ENCODE measurements around the gene RYR3.

Gene RYR3

DNA sequence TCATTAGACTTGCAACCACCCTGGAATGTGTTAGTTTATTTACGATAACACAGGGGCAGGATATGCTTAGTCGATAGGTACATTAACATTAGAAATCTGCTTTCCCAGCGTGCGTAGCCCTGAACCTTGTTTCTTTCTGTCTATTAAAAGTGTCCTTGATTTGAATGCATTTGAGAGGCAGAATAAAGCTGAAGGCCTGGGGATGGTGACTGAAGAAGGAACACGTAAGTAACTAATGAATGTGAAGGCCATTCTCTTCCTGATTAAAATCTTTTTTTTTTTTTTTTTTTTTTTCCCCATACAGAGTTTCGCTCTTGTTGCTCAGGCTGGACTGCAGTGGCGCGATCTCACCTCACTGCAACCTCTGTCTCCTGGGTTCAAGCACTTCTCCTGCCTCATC, 514.7 kb downstream of the RYR3 start:
- Histone ChIP-seq H3K4me3 (ENCODE audit: low read length) (no peak overlapping the region), H3K27me3 (ENCODE audit: control insufficient read depth, low read length) (0 out of 2 replicates have a peak, but pooled peaks cover 6% of the 10 kb centered on the region), H4K20me1 (ENCODE audit: control insufficient read depth, insufficient read depth, low read depth, low read length) (no peaks in the 10 kb centered on the region), H3F3A (ENCODE audit: control insufficient read depth, insufficient read depth) (no peaks in the 10 kb centered on the region), H3K9me2 (replicated peaks; ENCODE audit: control insufficient read depth, low read length) (no peaks in the 10 kb centered on the region), H3K9me3 (ENCODE audit: control insufficient read depth, insufficient read depth, low read length) (no peaks in the 10 kb centered on the region), H3K27ac (ENCODE audit: low read depth, low read length) (no peak overlapping the region), H3K4me2 (ENCODE audit: low read length) (no peak overlapping the region), H3K79me2 (ENCODE audit: control insufficient read depth, low read length) (no peaks in the 10 kb centered on the region), H3K4me1 (ENCODE audit: control insufficient read depth, low read length) (no peaks in the 10 kb centered on the region), H3K36me3 (ENCODE audit: control insufficient read depth, low read length) (no peaks in the 10 kb centered on the region)
- TF ChIP-seq EZH2phosphoT487 (IDR thresholded peaks at IDR 0.05; ENCODE audit: borderline replicate concordance, low read length) = no peak
- TF ChIP-seq, protein P1, sequence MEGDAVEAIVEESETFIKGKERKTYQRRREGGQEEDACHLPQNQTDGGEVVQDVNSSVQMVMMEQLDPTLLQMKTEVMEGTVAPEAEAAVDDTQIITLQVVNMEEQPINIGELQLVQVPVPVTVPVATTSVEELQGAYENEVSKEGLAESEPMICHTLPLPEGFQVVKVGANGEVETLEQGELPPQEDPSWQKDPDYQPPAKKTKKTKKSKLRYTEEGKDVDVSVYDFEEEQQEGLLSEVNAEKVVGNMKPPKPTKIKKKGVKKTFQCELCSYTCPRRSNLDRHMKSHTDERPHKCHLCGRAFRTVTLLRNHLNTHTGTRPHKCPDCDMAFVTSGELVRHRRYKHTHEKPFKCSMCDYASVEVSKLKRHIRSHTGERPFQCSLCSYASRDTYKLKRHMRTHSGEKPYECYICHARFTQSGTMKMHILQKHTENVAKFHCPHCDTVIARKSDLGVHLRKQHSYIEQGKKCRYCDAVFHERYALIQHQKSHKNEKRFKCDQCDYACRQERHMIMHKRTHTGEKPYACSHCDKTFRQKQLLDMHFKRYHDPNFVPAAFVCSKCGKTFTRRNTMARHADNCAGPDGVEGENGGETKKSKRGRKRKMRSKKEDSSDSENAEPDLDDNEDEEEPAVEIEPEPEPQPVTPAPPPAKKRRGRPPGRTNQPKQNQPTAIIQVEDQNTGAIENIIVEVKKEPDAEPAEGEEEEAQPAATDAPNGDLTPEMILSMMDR (IDR thresholded peaks at IDR 0.05; ENCODE audit: low read depth, low read length, poor library complexity, severe bottlenecking) = no peak

DNA sequence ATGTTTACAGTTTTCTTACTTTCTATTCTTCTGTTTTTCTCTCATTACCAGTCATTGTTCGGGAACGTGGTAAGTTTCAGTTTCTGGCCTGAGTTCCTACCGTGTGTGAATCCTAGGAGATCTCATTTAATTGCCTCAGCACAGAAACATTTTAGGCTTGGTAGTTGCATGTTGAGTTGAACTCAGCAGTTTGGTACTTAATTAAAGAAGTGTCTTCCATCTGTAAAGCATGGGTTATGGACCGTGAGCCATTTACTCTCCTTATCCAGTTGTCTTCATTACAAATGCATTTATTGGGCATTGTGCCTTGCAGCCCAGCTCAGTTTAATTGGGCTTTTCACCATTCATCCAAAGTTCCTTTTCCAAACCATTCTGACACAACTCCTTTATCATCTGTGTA, 515.4 kb downstream of the RYR3 start:
- no peaks in the 10 kb centered on the region for H3K4me1 ChIP-seq (ENCODE audit: control insufficient read depth, low read length)
- H3K36me3 ChIP-seq (ENCODE audit: control insufficient read depth, low read length) = no peaks in the 10 kb centered on the region
- no peak overlapping the region for H3K4me3 ChIP-seq (ENCODE audit: low read length)
- H3K79me2 ChIP-seq (ENCODE audit: control insufficient read depth, low read length) = no peaks in the 10 kb centered on the region
- H3K27me3 ChIP-seq (ENCODE audit: control insufficient read depth, low read length) = peaks cover 10% of the 10 kb centered on the region; the same call in 1 of the 2 replicates
- no peaks in the 10 kb centered on the region for H4K20me1 ChIP-seq (ENCODE audit: control insufficient read depth, insufficient read depth, low read depth, low read length)
- no peak overlapping the region for H3K27ac ChIP-seq (ENCODE audit: low read depth, low read length)
- no peak for TF ChIP-seq EZH2phosphoT487 (IDR thresholded peaks at IDR 0.05; ENCODE audit: borderline replicate concordance, low read length)
- TF ChIP-seq, protein P1 (IDR thresholded peaks at IDR 0.05; ENCODE audit: low read depth, low read length, poor library complexity, severe bottlenecking) = no peak
- H3K4me2 ChIP-seq (ENCODE audit: low read length) = no peak overlapping the region
- no peaks in the 10 kb centered on the region for H3K9me3 ChIP-seq (ENCODE audit: control insufficient read depth, insufficient read depth, low read length)
- H3F3A ChIP-seq (ENCODE audit: control insufficient read depth, insufficient read depth) = no peaks in the 10 kb centered on the region
- no peaks in the 10 kb centered on the region for H3K9me2 ChIP-seq (replicated peaks; ENCODE audit: control insufficient read depth, low read length)

DNA sequence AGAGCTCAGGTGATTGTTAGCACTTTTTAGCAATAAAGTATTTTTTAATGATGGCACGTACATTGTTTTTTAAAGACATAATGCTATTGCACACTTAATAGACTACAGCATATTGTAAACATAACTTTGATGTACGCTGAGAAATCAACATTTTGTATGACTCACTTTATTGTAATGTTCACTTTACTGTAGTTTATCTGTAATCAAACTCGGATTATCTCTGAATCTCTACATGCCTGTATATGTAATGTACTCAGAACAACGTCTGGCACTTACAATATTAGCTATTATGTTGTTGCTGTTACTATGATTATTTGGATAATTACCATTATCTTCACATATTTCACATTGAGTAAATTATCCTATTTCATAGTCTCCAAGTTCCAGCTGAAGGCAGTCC, 519.6 kb downstream of the RYR3 start:
- TF ChIP-seq, protein P1 (IDR thresholded peaks at IDR 0.05; ENCODE audit: low read depth, low read length, poor library complexity, severe bottlenecking) = no peak
- TF ChIP-seq EZH2phosphoT487 (IDR thresholded peaks at IDR 0.05; ENCODE audit: borderline replicate concordance, low read length) = no peak
- Histone ChIP-seq H3K9me3 (ENCODE audit: control insufficient read depth, insufficient read depth, low read length) (no peaks in the 10 kb centered on the region), H3K4me1 (ENCODE audit: control insufficient read depth, low read length) (no peaks in the 10 kb centered on the region), H3K27ac (ENCODE audit: low read depth, low read length) (no peak overlapping the region), H3K27me3 (ENCODE audit: control insufficient read depth, low read length) (peaks cover 8% of the 10 kb centered on the region; the same call in 1 of the 2 replicates), H4K20me1 (ENCODE audit: control insufficient read depth, insufficient read depth, low read depth, low read length) (no peaks in the 10 kb centered on the region), H3K4me2 (ENCODE audit: low read length) (no peak overlapping the region), H3K79me2 (ENCODE audit: control insufficient read depth, low read length) (no peaks in the 10 kb centered on the region), H3K36me3 (ENCODE audit: control insufficient read depth, low read length) (no peaks in the 10 kb centered on the region), H3F3A (ENCODE audit: control insufficient read depth, insufficient read depth) (no peaks in the 10 kb centered on the region), H3K9me2 (replicated peaks; ENCODE audit: control insufficient read depth, low read length) (no peaks in the 10 kb centered on the region), H3K4me3 (ENCODE audit: low read length) (no peak overlapping the region)

Data from DOHH2 (cell line).